Astrocyte of the cerebellum (primary cell): ENCODE measurements around the gene TWNK.

ENCODE experiments used
- DNase-seq: peaks from one replicate; pipeline ENCODE4 v3.0.0-alpha.2; 2011; ENCODE audit warnings: low read depth
- H3K4me3 ChIP-seq: 2 replicates; pipeline ENCODE4 v1.5.1; 2011; ENCODE audit warnings: mild to moderate bottlenecking, low read depth, low read length, moderate library complexity
- in situ Hi-C: cut with HindIII; loops from 2 replicates; pipeline ENCODE4 v1.10.0; 2017; ENCODE audit warnings: low sequenced_read_pairs
- TF ChIP-seq, protein P1 (sequence below): IDR thresholded peaks from 2 replicates; pipeline ENCODE4 v1.5.1; 2012; ENCODE audit warnings: low read length, low read depth, moderate library complexity, mild to moderate bottlenecking; ENCODE audit errors: missing control alignments

Gene TWNK

DNA sequence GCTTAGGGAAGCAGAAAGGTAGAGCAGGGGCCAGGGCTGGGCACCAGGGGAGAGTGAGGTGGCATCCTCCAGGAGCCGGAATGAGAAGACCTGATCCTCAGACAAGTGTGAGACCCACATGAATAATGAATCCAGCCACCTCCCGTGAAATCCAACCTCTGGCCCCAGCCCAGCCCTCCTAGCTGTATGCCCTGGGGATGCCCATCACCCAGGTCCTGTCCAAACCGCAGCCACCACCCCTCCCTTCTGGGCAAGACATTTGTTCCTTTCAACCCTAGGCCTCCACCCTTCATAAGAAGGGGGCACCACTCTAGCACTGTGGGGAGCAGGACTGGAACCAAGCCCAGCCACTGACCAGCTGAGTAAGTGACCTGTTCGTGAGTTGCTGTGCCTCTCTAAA is 33.9 kb downstream of the TWNK start:
- in situ Hi-C loops: no loop called here
- TF ChIP-seq, protein P1, sequence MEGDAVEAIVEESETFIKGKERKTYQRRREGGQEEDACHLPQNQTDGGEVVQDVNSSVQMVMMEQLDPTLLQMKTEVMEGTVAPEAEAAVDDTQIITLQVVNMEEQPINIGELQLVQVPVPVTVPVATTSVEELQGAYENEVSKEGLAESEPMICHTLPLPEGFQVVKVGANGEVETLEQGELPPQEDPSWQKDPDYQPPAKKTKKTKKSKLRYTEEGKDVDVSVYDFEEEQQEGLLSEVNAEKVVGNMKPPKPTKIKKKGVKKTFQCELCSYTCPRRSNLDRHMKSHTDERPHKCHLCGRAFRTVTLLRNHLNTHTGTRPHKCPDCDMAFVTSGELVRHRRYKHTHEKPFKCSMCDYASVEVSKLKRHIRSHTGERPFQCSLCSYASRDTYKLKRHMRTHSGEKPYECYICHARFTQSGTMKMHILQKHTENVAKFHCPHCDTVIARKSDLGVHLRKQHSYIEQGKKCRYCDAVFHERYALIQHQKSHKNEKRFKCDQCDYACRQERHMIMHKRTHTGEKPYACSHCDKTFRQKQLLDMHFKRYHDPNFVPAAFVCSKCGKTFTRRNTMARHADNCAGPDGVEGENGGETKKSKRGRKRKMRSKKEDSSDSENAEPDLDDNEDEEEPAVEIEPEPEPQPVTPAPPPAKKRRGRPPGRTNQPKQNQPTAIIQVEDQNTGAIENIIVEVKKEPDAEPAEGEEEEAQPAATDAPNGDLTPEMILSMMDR: no peak
- H3K4me3 ChIP-seq: no peak overlapping the region
- DNase-seq: no peak

DNA sequence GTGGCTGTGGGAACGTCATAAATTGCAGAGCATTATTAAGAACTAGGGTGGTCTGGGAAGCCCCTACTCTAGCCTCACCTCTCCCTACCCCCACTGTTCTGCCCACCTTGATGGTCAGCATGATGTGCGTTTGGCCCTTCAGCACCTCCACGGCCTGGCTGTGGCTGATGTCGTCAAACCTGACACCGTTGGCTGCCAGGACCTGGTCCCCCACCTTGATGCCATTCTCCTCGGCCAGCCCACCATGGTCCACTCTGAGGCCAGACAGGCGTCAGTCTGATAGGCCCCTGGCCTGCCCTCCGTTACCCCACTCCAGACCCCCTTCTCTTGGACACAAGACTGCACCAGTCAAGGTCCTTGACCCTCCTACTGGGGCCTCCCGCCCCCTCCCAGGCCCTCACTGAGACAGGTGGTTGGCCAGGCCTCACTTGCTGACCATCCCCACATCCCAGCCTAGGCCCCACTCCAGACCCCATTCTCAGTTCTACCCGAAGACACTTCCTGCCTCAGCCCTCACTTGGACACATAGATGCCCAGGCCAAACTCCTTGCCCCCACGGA is 34.4 kb downstream of the TWNK start:
- DNase-seq: no peak
- in situ Hi-C loops: no loop called here
- TF ChIP-seq, protein P1: no peak
- H3K4me3 ChIP-seq: no peak overlapping the region

DNA sequence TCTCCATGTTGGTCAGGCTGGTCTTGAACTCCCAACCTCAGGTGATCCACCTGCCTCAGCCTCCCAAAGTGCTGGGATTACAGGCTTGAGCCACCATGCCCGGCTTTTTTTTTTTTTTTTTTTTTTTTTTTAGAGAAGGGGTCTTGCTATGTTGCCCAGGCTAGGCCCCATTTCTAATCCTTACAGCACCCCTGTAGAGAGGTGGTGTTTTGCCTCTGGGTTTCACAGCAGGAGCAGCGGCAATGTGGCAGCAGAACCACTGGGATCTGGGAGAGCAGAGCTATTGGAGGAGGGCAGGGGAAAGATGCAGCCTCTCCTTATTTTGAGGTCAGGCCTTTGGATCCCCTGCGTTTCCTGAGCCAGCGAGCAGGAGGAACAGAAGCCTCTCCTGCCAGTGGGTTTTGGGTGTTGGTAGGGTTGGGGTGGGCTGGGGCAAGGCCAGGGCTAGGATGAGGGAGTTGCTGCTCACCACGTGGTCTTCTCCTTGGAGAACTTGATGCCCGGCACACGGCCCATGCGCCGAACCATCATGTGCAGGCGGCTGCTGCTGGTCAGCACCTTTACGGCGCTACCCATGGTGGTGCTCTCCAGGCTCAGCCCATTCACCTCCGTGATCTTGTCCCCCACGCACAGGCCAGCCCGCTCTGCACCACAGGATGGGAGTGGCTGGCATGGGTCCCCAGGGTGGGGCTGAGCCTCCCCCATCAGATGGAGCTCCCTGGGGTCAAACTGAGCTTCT is 35.8 kb downstream of the TWNK start:
- in situ Hi-C loops: no loop called here
- DNase-seq: no peak
- TF ChIP-seq, protein P1: no peak

DNA sequence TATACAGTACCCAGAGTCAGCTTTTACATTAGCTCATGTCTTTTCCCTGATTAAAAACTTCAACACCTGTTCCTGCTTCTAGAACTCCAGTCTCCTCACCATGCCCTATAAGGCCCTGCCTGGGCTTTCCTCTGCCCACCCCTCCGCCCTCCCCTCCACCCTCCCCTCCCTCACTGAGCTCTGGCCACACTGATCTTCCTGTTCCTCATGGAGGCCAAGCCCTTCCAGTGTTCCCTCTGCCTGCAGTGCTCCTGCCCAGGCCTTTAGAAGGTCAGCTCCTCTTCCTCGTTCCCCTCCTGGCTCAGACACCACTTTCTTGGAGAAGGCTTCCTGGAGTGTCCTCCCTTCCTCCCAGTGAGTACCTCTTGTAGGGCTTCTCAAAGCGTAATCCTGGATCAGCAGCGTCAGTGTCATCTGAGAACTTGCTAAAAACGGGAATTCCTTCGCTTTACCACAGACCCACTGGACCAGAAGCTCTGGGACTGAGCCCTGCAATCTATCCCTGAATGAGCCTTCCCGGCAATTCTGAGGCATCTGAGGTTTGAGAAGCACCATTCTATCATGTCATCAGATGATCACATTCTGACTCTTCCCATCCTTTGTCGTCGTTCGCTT is 39.9 kb downstream of the TWNK start:
- in situ Hi-C loops: no loop called here
- no peak for DNase-seq
- TF ChIP-seq, protein P1: no peak
- no peak overlapping the region for H3K4me3 ChIP-seq

More for the DNA sequence above, 35.8 kb downstream of the TWNK start:
- H3K4me3 ChIP-seq: no peak overlapping the region

GRCh38 chr10:101028446-101029337 is 41.3 kb downstream of the TWNK start:
- in situ Hi-C loops: no loop called here
- no peak for DNase-seq
- no peak overlapping the region for H3K4me3 ChIP-seq
- TF ChIP-seq, protein P1: no peak
